DMS153 treated with DMSO at 0.1 percent for 48 hours (cell line): ENCODE results near the gene CEP63.
"Not testable (repeated sequence)": the region's sequence is repeated elsewhere in the genome, so short reads cannot be mapped to it uniquely, and the experiment has no call there.

Source experiments
- DNase-seq: peaks from one replicate; lab custom pipeline; 2025; ENCODE audit not compliant: unreplicated experiment; lab: John Stamatoyannopoulos, UW

Gene CEP63

GRCh38 chr3:134567605-134568004 lies 81.7 kb downstream of the CEP63 start:
- DNase-seq = no peak

- no peak for DNase-seq
These were observed 82.9 kb downstream of the CEP63 start for GRCh38 chr3:134568790-134569189.

DNA sequence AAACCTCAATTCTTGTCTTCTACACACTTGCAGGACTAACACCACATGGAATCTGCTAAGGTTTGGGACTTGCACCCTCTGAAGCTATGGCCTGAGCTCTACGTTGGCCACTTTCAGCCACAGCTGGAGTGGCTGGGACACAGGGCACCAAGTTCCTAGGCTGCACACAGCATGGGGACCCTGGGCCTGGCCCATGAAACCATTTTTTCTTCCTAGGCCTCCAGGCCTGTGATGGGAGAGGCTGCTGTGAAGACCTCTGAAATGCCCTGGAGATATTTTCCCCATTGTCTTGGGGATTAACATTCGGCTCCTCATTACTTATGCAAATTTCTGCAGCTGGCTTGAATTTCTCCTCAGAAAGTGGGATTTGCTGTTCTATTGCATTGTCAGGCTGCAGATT lies 84.0 kb downstream of the CEP63 start:
- not testable (repeated sequence) for DNase-seq

- DNase-seq = no peak
These were observed 90.6 kb downstream of the CEP63 start for GRCh38 chr3:134576426-134576825.

GRCh38 chr3:134576831-134577230 lies 91.0 kb downstream of the CEP63 start:
- no peak for DNase-seq

- DNase-seq = no peak
These were observed 93.3 kb downstream of the CEP63 start for GRCh38 chr3:134579141-134579665.

GRCh38 chr3:134590766-134591165 lies 104.9 kb downstream of the CEP63 start:
- no peak for DNase-seq

- no peak for DNase-seq
These were observed 106.9 kb downstream of the CEP63 start for GRCh38 chr3:134592806-134593205.

DNA sequence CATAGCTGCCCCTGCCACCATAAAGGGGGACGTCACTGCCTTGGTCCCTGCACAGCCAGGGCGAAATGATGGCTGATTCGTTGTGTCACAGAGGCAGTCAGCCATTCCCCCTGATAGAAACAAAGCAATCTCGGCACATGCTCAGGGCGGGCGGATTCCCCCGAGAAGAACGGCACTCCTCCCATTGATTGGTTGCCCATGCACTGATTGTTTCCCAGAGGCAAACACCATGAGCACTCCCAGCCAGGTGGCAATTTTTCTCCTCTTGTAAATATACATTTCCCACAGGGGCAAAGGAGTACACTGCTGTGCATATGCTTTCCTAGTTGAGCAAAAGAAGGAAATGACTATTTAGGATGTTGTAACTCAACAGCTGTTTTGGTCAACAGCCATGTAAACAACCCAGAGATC lies 108.5 kb downstream of the CEP63 start:
- peak; percentile 41 for DNase-seq

- DNase-seq = not testable (repeated sequence)
These were observed 109.1 kb downstream of the CEP63 start for GRCh38 chr3:134594986-134595385.

DNA sequence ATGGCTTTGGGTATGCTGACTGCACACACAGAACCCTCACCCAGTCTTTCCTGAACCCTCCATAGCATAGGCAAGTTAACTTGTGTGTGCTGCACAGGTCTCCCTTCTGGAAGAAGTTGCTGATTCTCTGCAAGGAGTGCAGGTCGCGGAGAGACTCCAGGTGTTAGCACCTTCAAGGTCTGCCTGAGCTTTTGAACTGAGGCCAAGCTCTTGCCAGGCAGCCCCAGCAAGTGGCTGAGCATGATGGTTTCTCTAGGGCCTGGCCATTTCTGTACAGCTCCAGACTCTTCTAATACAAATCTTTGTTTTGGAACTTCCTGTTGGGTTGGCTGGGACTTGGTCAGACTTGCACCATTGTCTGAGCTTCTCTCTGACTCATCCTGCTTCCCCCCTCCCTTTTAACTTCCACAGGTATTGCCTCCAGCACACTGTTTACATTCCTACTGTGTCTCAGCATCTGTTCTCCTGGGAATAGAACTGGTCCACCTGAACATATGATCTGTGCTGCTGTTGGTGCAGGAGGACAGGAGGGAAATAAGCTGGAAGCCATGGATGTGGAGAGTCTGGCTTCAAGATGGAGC lies 111.6 kb downstream of the CEP63 start:
- peak; percentile 45 for DNase-seq

DNA sequence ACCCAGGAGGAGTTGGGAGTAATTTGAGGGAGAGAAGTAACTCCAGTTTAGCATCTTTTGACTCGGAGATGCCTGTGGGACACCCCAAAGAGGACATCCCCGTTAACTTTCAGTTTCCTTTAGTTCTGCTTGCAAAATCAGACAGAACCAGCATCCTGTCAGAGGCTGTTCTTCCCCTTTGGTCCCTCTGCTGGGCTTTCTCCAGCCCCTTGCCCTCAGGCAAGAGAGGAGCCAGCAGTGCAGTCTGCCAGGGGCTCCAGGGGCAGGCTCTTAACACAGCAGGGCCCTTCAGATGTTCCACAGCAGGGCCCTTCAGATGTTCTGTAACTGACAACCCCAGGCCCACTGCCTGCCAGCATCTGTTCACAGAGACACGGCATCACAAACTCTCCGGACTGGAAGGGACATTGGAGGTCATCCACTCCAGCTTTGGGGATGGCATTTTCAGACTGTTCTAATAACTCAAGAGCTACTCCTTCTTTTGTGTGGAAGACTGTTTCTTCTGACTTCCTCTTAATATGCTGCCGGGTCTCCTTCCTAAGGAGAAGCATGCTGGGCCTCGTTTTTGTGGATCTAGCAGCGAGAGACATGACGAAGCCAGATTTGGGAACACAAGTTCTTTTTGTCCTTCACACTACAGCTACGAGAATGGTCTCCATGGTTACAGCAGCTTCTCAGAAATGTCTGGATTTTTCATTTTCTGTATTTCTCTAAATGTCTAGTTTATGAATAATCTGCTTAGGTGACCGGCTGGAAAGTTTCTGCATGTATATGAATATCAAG lies 113.1 kb downstream of the CEP63 start:
- DNase-seq = no peak

- DNase-seq = no peak
These were observed 114.3 kb downstream of the CEP63 start for GRCh38 chr3:134600206-134600605.

DNA sequence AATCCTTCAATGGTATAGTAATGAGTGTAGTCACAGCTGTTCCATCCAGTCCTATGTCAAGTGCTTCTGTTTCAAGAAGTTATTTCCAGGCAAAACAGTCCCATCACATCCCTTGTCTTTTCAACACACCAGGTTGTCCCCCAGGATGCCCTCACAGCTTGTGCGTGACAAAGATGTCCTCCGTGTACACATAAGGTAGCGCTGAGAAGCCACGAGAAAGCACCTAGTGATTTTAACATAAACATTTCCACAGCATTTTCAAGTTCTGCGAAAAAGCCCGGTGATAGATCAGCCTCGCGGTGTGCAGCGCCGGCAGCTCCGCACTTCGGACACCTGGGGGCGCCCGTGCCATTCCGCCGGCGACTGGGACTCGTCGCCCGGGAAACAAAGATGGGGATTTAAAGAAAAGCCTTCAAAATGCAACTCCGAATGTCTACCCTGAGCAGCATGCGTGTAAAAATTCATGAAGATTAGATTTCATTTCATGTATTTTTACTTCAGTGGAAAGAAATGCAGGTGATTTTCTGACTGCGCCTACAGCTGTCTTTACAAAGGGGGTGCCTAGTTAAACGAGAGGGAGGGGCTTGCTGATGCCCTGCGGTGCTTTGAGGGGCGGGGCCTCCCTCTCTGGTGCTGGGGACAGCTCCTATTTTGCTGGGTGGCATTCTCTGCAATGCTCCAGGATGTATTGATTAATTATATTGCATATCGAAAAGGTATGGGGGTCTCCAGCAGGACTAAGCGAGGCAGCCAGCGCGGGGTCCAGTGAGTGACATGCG lies 115.0 kb downstream of the CEP63 start:
- peak; percentile 62 for DNase-seq

DNA sequence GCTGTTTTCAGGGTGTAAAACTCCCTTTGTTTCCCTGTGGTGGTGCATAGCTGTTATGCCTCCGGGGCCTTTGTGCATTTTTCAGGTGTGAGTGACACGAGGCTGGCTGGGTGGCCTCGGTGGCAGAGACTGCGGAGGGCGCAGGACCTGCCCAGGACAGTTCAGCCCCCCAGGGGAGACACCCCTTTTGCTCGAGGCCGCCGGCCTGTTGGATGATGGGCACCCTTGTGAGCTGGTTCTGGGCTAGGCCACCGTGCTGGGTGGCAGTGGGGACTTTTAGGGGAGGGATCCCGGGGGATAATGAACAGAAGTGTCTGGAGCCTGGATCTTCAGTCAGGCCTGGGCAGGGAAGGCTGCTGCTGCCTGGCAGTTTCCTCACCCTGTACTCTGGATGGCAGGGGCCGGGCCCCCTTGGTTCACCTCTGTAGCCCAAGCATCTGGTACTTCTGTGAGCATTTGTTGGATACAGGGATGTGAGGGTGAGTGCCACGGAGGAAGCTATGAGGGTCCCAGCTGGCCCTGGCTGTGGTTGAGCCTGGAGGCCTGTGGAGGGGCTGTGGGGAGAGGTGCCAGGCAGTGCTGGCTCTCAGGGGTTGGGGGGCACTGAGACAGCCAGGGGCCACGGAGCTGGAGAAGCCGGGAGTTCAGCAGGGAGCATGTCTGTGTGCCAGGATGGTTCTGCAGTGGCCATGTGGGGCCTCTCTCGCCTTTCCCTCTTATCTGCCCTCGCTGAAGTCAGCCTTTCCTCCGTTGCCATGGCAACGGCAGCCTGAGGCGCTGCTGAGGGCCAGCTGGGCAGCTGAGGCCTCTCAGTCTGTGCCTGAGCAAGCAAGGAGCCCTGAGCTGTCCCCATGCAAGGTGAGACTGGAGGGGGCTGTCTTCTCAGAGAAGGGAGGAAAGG lies 115.9 kb downstream of the CEP63 start:
- DNase-seq = no peak

DNA sequence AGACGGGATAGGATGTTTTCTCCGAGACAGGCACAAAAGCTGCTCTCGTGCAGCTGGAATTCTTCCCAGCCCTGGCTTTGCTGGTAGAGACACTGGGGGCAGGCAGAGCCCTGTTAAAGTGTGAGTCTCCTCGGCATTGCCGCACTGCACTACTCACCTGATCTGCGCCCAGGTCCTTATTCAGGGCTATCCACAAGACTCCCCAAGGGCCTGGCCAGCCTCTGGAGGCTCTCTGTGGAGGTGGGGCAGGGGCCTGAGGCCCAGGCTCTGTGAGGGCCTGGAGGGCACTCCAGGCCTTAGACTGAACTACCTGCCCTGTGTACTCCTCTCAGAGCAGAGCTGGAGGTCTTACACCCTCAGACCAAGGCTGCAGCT lies 116.6 kb downstream of the CEP63 start:
- no peak for DNase-seq

GRCh38 chr3:134603480-134603879 lies 117.6 kb downstream of the CEP63 start:
- no peak for DNase-seq

DNA sequence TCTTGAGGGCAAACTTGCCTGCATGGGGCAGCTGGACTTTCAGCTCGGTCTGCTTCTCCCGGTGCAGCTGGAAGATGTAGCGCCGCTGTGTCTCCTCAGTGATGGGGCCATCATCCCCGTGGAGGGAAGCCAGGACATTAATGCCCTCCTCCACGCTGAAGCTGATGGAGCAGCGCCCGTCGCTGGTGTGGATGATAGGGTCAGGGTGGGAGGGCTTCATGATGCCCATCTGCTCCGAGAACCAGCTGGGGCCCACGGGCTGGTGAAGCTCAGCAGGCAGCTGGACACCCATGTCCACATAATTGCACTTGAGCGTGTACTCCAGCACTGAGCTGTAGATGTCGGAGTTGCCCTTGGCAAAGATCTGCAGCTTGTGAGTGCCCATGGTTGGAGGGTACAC lies 118.1 kb downstream of the CEP63 start:
- no peak for DNase-seq

- DNase-seq = no peak
These were observed 119.7 kb downstream of the CEP63 start for GRCh38 chr3:134605556-134605955.
